HEK293T (cell line): Measurements from ENCODE around the gene THRB.

Experiments
- CTCF ChIA-PET: fragments of 350-600 bp; formaldehyde crosslinking; extraction: SDS; loops from one replicate; lab custom pipeline; 2021; ENCODE audit warnings: antibody characterized with exemption, inconsistent platforms; lab: Yijun Ruan, JAX
- POLR2A ChIA-PET: fragments of 350-600 bp; formaldehyde crosslinking; extraction: SDS; loops from one replicate; lab custom pipeline; 2020; ENCODE audit warnings: antibody characterized with exemption, inconsistent platforms; lab: Yijun Ruan, JAX
- DNase-seq: peaks from one replicate; pipeline ENCODE4 v3.0.0; 2012; ENCODE audit warnings: mixed read lengths; ENCODE audit errors: extremely low spot score
- ARNT ChIP-seq: fragments of 450-650 bp; IDR thresholded peaks from 2 replicates; pipeline ENCODE4 v1.6.1; 2017; ENCODE audit warnings: mild to moderate bottlenecking
- BHLHE40 ChIP-seq: fragments of 450-650 bp; IDR thresholded peaks from 2 replicates; pipeline ENCODE4 v1.6.1; 2016; ENCODE audit warnings: mild to moderate bottlenecking, moderate library complexity, borderline replicate concordance
- CTBP1 ChIP-seq: fragments of 450-650 bp; IDR thresholded peaks from 2 replicates; pipeline ENCODE4 v1.6.1; 2016; ENCODE audit warnings: borderline replicate concordance
- ELF4 ChIP-seq: fragments of 450-650 bp; IDR thresholded peaks from 2 replicates; pipeline ENCODE4 v1.6.1; 2017; ENCODE audit warnings: antibody characterized with exemption
- FOXA1 ChIP-seq: fragments of 450-650 bp; IDR thresholded peaks from 2 replicates; pipeline ENCODE4 v1.6.1; 2016; ENCODE audit warnings: mild to moderate bottlenecking
- FOXK2 ChIP-seq: fragments of 450-650 bp; IDR thresholded peaks from 2 replicates; pipeline ENCODE4 v1.6.1; 2016; ENCODE audit warnings: mild to moderate bottlenecking
- FOXM1 ChIP-seq: fragments of 450-650 bp; IDR thresholded peaks from 2 replicates; pipeline ENCODE4 v1.6.1; 2017; ENCODE audit warnings: mild to moderate bottlenecking, borderline replicate concordance
- HDGF ChIP-seq: fragments of 450-650 bp; IDR thresholded peaks from 2 replicates; pipeline ENCODE4 v1.6.1; 2017; ENCODE audit warnings: antibody characterized with exemption, borderline replicate concordance
- L3MBTL2 ChIP-seq: fragments of 450-650 bp; conservative IDR thresholded peaks from 2 replicates; pipeline ENCODE4 v1.6.1; 2016; ENCODE audit warnings: mild to moderate bottlenecking
- LEF1 ChIP-seq: fragments of 450-650 bp; IDR thresholded peaks from 2 replicates; pipeline ENCODE4 v1.6.1; 2017; ENCODE audit warnings: mild to moderate bottlenecking, borderline replicate concordance
- NFRKB ChIP-seq: fragments of 450-650 bp; IDR thresholded peaks from 2 replicates; pipeline ENCODE4 v1.6.1; 2016; ENCODE audit warnings: mild to moderate bottlenecking, moderate library complexity
- SP1 ChIP-seq: fragments of 450-650 bp; IDR thresholded peaks from 2 replicates; pipeline ENCODE4 v1.6.1; 2017
- SUZ12 ChIP-seq: fragments of 450-650 bp; IDR thresholded peaks from 2 replicates; pipeline ENCODE4 v1.6.1; 2016; ENCODE audit warnings: mild to moderate bottlenecking
- TARDBP ChIP-seq: fragments of 450-650 bp; IDR thresholded peaks from 2 replicates; pipeline ENCODE4 v1.6.1; 2016
- ZNF384 ChIP-seq: fragments of 450-650 bp; IDR thresholded peaks from 2 replicates; pipeline ENCODE4 v1.6.1; 2016
- TF ChIP-seq, protein P1 (sequence below): fragments of 450-650 bp; IDR thresholded peaks from 2 replicates; pipeline ENCODE4 v1.6.1; 2016

THRB gene

GRCh38 chr3:24168977-24169376, 325.7 kb downstream of the THRB start:
- ChIA-PET POLR2A (no interaction called here), CTCF (no interaction called here)
- no peak for DNase-seq
- TF ChIP-seq HDGF (no peak), CTBP1 (no peak), BHLHE40 (no peak), ELF4 (no peak), SP1 (no peak), LEF1 (no peak), TARDBP (no peak), ZNF384 (no peak), SUZ12 (no peak), FOXK2 (no peak), L3MBTL2 (no peak), NFRKB (no peak), FOXA1 (no peak), FOXM1 (no peak), ARNT (no peak)
- TF ChIP-seq, protein P1, sequence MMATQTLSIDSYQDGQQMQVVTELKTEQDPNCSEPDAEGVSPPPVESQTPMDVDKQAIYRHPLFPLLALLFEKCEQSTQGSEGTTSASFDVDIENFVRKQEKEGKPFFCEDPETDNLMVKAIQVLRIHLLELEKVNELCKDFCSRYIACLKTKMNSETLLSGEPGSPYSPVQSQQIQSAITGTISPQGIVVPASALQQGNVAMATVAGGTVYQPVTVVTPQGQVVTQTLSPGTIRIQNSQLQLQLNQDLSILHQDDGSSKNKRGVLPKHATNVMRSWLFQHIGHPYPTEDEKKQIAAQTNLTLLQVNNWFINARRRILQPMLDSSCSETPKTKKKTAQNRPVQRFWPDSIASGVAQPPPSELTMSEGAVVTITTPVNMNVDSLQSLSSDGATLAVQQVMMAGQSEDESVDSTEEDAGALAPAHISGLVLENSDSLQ, result no peak

- ChIA-PET POLR2A (no interaction called here), CTCF (interaction anchor here (0.7 kb wide), 1 partner anchor 43 kb away, joined by 4 read pairs; no protein-coding TSS in a partner anchor)
- TF ChIP-seq FOXA1, result no peak
- TF ChIP-seq SP1, result no peak
- no peak for TF ChIP-seq FOXK2
- TF ChIP-seq FOXM1, result no peak
- no peak for TF ChIP-seq CTBP1
- TF ChIP-seq L3MBTL2, result no peak
- DNase-seq, result no peak
These were observed 327.2 kb downstream of the THRB start for GRCh38 chr3:24167429-24167828.

GRCh38 chr3:24166515-24166914, 328.1 kb downstream of the THRB start:
- no peak for TF ChIP-seq L3MBTL2
- no peak for TF ChIP-seq ARNT
- no peak for TF ChIP-seq BHLHE40
- TF ChIP-seq HDGF, result no peak
- TF ChIP-seq SUZ12, result no peak
- TF ChIP-seq ELF4, result no peak
- no peak for TF ChIP-seq FOXM1
- TF ChIP-seq SP1, result no peak
- ChIA-PET CTCF (interaction anchor here (0.6 kb wide), 1 partner anchor 68 kb away, joined by 3 read pairs; no protein-coding TSS in a partner anchor), POLR2A (no interaction called here)
- DNase-seq, result no peak

GRCh38 chr3:24165603-24165982, 329.1 kb downstream of the THRB start:
- CTCF ChIA-PET, result no interaction called here
- DNase-seq, result no peak
- POLR2A ChIA-PET, result no interaction called here
- TF ChIP-seq, protein P1, result peak; percentile 57; the same call in 1 of the 2 replicates
- TF ChIP-seq CTBP1, result no peak

DNA sequence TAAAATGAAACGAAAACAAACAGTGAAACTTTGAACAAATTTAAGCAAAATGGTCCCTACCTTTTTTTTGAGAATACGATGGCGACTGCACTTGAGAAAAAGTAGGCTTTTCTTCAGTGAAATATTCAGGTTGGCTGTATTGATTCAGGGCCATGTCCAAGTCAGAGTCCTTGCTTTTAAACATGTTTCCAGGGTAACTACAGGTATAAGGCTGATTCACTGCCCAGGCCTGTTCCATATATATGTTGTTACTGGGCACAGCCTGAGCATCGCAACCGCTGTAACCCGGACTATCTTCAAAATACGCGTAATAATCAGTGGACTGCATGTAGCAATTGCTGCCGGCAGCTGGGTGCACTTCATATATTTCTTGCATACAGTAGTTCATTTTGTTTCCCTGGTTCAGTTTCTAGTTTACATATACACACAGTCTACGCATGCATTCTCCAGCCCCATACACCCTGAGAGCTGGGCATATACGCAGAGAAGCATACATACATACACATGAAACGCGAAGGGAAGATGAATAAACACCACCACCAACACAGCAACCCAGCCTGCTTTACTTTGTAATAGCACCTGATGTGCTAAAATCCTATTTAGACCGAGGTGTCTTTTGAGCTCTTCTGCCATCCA, 329.6 kb downstream of the THRB start:
- no peak for DNase-seq
- TF ChIP-seq SP1 (no peak), L3MBTL2 (no peak), BHLHE40 (no peak), SUZ12 (no peak), ZNF384 (no peak), NFRKB (no peak), LEF1 (no peak), FOXM1 (no peak), FOXA1 (no peak), FOXK2 (no peak), HDGF (no peak), ARNT (no peak), ELF4 (no peak), CTBP1 (no peak), TARDBP (no peak)
- TF ChIP-seq, protein P1, result no peak
- ChIA-PET POLR2A (no interaction called here), CTCF (no interaction called here)

DNA sequence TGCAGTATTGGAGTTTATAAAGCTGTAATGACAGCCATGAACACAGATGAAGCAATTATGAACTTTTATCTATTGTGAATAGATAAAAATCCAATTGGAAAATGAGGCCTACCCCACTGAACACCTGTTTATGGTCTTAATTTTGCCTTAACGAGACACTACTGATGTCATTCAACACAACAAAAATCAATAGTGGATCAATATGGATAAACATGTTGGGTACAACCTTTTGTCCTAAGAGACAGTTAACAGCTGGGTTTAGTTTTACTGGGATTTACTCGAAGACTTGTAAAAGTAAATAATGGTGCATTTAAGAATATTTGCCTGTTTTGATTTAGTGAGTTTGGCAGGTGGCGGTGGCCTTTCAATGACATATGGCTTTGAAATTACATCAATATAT, 331.7 kb downstream of the THRB start:
- no peak for TF ChIP-seq ARNT
- TF ChIP-seq ZNF384, result no peak
- TF ChIP-seq FOXK2, result no peak
- no peak for TF ChIP-seq FOXA1
- TF ChIP-seq LEF1, result no peak
- TF ChIP-seq FOXM1, result no peak
- TF ChIP-seq, protein P1, result no peak
- TF ChIP-seq BHLHE40, result no peak
- no peak for TF ChIP-seq HDGF
- TF ChIP-seq TARDBP, result no peak
- TF ChIP-seq ELF4, result no peak
- TF ChIP-seq SUZ12, result no peak
- no peak for TF ChIP-seq SP1
- no peak for TF ChIP-seq CTBP1
- TF ChIP-seq L3MBTL2, result no peak
- TF ChIP-seq NFRKB, result no peak
- ChIA-PET POLR2A (no interaction called here), CTCF (no interaction called here)
- DNase-seq, result no peak
